SU-DHL-6 (cell line): ENCODE results near the gene SUPT3H.

Experiments used
- EZH2phosphoT487 ChIP-seq: fragments of 200-600 bp; sonication (generic), shearing (Covaris generic); conservative IDR thresholded peaks from 2 replicates; pipeline ENCODE4 v1.6.1; 2018; ENCODE audit warnings: mild to moderate bottlenecking, antibody characterized with exemption, low read length, moderate library complexity, mixed read lengths
- TF ChIP-seq, protein P1 (sequence below): fragments of 200-600 bp; sonication (generic); IDR thresholded peaks from one replicate; pipeline ENCODE4 v1.5.1; 2017; ENCODE audit warnings: antibody characterized with exemption, mild to moderate bottlenecking, low read length, moderate library complexity; ENCODE audit not compliant: insufficient read depth, poor library complexity, severe bottlenecking

DNA sequence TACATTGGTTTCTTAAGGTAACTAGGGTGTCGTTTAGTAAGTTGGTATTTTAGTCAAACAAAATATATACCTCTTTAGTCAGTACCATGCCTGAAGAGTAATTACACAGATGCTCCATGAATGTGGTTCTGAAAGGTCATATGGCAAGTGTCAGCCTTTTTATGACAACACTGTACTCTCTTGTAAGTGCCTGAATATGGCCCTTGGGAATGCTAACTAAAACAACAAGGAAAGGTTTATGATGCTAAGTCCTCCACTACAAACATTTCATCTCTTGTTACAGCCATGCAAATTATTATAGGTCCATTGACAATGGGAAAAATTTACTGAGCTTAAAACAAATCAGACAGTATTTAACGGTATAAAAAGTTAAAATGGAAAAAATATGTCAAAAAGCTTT lies 39.0 kb upstream of the SUPT3H start:
- TF ChIP-seq, protein P1, sequence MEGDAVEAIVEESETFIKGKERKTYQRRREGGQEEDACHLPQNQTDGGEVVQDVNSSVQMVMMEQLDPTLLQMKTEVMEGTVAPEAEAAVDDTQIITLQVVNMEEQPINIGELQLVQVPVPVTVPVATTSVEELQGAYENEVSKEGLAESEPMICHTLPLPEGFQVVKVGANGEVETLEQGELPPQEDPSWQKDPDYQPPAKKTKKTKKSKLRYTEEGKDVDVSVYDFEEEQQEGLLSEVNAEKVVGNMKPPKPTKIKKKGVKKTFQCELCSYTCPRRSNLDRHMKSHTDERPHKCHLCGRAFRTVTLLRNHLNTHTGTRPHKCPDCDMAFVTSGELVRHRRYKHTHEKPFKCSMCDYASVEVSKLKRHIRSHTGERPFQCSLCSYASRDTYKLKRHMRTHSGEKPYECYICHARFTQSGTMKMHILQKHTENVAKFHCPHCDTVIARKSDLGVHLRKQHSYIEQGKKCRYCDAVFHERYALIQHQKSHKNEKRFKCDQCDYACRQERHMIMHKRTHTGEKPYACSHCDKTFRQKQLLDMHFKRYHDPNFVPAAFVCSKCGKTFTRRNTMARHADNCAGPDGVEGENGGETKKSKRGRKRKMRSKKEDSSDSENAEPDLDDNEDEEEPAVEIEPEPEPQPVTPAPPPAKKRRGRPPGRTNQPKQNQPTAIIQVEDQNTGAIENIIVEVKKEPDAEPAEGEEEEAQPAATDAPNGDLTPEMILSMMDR: no peak
- TF ChIP-seq EZH2phosphoT487: no peak
